Stimulated activated CD8-positive, alpha-beta memory T cell treated with anti-CD3 and anti-CD28 coated beads, Interleukin-7, amount 100 ng/mL, for 24 hours (primary cell): ENCODE results near the gene ESPN.
"Not testable (repeated sequence)": the region's sequence is repeated elsewhere in the genome, so short reads cannot be mapped to it uniquely, and the experiment has no call there.

Experiments
- DNase-seq: peaks from one replicate; pipeline ENCODE4 v3.0.0-alpha.2; 2020; ENCODE audit warnings: low read depth

Gene ESPN

GRCh38 chr1:6448749-6449631 lies 24.4 kb downstream of the ESPN start:
- DNase-seq: no peak

GRCh38 chr1:6450005-6450450 lies 25.5 kb downstream of the ESPN start:
- DNase-seq: no peak

- not testable (repeated sequence) for DNase-seq
Measured at GRCh38 chr1:6450486-6450885, 25.9 kb downstream of the ESPN start.

- no peak for DNase-seq
Measured at GRCh38 chr1:6450943-6451373, 26.4 kb downstream of the ESPN start.

GRCh38 chr1:6453895-6454855 lies 29.6 kb downstream of the ESPN start:
- not testable (repeated sequence) for DNase-seq

GRCh38 chr1:6454856-6455751 lies 30.5 kb downstream of the ESPN start:
- DNase-seq: no peak

- DNase-seq: not testable (repeated sequence)
Measured at GRCh38 chr1:6455752-6456520, 31.4 kb downstream of the ESPN start.

GRCh38 chr1:6456800-6457466 lies 32.4 kb downstream of the ESPN start:
- DNase-seq: no peak

- no peak for DNase-seq
Measured at GRCh38 chr1:6459850-6460265, 35.3 kb downstream of the ESPN start.

GRCh38 chr1:6460301-6461050 lies 35.9 kb downstream of the ESPN start:
- peak; percentile 56 for DNase-seq

- DNase-seq: no peak
Measured at GRCh38 chr1:6461051-6461530, 36.5 kb downstream of the ESPN start.

- no peak for DNase-seq
Measured at GRCh38 chr1:6461538-6462411, 37.2 kb downstream of the ESPN start.

- no peak for DNase-seq
Measured at GRCh38 chr1:6462412-6463119, 38.0 kb downstream of the ESPN start.

GRCh38 chr1:6463120-6463412 lies 38.5 kb downstream of the ESPN start:
- no peak for DNase-seq

- DNase-seq: no peak
Measured at GRCh38 chr1:6464514-6464836, 39.9 kb downstream of the ESPN start.

- DNase-seq: no peak
Measured at GRCh38 chr1:6464915-6465314, 40.3 kb downstream of the ESPN start.

GRCh38 chr1:6465461-6466005 lies 41.0 kb downstream of the ESPN start:
- no peak for DNase-seq

- DNase-seq: no peak
Measured at GRCh38 chr1:6466023-6466422, 41.4 kb downstream of the ESPN start, which contains the start of gene TNFRSF25. Gene TNFRSF25 (minus strand): TSS chr1:6466173. CDS start chr1:6466107, 66 bp downstream.
